Omental fat pad (tissue), 4 donors: Measurements from ENCODE around the gene DSCAML1. TPM values are rescaled to one million over a fixed set of nuclear protein-coding genes. Genes with fewer than 3 reads are reported as not detected.

ENCODE experiments used
- ATAC-seq: fragments of 150-250 bp; one replicate; pipeline ENCODE4 v1.9.1; 2016; ENCODE audit warnings: mild to moderate bottlenecking, moderate library complexity; ENCODE audit not compliant: low FRiP score
- DNase-seq: peaks from one replicate; pipeline ENCODE4 v3.0.0-alpha.2; 2019; ENCODE audit warnings: low spot score
- CTCF ChIP-seq, 3 donors: fragments of 450-650 bp; IDR thresholded peaks; one replicate each; pipeline ENCODE4 v1.5.1; 2016 to 2017; ENCODE audit warnings: antibody characterized with exemption in 3 of 3, mild to moderate bottlenecking in 3 of 3, moderate library complexity in 2 of 3
- total RNA-seq, 4 donors: library from RNA; depleted of rRNA; stranded (reverse); fragments of >200 nt; gene quantifications; one replicate each; pipeline ENCODE4 v1.1.0, GENCODE V29; 2016

The DSCAML1 gene, protein sequence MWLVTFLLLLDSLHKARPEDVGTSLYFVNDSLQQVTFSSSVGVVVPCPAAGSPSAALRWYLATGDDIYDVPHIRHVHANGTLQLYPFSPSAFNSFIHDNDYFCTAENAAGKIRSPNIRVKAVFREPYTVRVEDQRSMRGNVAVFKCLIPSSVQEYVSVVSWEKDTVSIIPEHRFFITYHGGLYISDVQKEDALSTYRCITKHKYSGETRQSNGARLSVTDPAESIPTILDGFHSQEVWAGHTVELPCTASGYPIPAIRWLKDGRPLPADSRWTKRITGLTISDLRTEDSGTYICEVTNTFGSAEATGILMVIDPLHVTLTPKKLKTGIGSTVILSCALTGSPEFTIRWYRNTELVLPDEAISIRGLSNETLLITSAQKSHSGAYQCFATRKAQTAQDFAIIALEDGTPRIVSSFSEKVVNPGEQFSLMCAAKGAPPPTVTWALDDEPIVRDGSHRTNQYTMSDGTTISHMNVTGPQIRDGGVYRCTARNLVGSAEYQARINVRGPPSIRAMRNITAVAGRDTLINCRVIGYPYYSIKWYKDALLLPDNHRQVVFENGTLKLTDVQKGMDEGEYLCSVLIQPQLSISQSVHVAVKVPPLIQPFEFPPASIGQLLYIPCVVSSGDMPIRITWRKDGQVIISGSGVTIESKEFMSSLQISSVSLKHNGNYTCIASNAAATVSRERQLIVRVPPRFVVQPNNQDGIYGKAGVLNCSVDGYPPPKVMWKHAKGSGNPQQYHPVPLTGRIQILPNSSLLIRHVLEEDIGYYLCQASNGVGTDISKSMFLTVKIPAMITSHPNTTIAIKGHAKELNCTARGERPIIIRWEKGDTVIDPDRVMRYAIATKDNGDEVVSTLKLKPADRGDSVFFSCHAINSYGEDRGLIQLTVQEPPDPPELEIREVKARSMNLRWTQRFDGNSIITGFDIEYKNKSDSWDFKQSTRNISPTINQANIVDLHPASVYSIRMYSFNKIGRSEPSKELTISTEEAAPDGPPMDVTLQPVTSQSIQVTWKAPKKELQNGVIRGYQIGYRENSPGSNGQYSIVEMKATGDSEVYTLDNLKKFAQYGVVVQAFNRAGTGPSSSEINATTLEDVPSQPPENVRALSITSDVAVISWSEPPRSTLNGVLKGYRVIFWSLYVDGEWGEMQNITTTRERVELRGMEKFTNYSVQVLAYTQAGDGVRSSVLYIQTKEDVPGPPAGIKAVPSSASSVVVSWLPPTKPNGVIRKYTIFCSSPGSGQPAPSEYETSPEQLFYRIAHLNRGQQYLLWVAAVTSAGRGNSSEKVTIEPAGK (N-terminal part only)
- total RNA-seq = 10 to 100 TPM in 1 of 4 donors, 1 to 10 TPM in 2, under 1 TPM in 1; 0.95 to 10.9 (median 3.9) TPM

GRCh38 chr11:117796872-117797529 is at the start of gene DSCAML1:
Gene DSCAML1, minus strand, starts transcription at chr11:117797216. Its CDS starts 137 bp downstream, at chr11:117797079.
- no peak for TF ChIP-seq CTCF (IDR thresholded peaks at IDR 0.05)
- no peak for DNase-seq
- ATAC-seq = peak; percentile 71

DNA sequence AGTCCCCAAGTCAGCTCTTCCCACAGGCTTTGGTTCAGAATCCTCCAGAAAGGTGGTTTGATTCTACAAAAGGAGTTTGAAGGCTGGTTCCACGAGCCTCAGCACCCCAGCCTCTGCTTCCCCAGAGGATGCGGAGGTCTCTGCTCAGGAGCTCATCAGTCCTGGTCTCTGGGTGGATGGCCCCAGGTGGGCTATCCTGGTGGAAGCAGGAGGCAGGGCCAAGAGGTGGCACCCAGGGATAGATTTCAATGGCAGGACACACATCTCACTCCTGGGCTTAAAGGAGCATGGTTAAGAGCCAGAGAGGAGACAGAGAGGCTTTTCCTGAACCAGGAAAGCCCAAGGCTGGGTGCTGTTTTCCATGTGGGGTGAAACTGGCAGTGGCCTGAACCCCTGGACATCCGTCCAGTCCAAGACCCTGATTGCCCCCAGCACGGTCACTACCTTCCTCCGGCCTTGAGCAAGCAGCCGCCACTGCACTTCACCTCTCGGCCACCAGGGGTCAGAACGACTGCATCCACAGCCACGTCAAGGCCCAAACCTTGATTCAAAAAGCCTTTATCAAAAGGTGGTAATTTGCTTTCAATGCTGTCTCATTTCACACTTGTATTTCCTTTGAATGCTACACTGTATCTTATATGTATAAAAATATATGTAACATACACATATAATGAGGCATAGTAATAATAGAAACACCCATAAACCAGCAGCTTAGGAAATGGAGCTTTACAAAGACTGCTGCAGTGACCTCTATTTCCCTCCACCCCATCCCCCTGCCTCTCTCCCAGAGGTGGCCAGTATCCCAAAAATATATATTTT is 46.9 kb upstream of the DSCAML1 start:
- ATAC-seq = no peak
- peak; percentile 91 for DNase-seq
- peak in 2 of 3 donors; percentile 98 for TF ChIP-seq CTCF (IDR thresholded peaks at IDR 0.05)

DNA sequence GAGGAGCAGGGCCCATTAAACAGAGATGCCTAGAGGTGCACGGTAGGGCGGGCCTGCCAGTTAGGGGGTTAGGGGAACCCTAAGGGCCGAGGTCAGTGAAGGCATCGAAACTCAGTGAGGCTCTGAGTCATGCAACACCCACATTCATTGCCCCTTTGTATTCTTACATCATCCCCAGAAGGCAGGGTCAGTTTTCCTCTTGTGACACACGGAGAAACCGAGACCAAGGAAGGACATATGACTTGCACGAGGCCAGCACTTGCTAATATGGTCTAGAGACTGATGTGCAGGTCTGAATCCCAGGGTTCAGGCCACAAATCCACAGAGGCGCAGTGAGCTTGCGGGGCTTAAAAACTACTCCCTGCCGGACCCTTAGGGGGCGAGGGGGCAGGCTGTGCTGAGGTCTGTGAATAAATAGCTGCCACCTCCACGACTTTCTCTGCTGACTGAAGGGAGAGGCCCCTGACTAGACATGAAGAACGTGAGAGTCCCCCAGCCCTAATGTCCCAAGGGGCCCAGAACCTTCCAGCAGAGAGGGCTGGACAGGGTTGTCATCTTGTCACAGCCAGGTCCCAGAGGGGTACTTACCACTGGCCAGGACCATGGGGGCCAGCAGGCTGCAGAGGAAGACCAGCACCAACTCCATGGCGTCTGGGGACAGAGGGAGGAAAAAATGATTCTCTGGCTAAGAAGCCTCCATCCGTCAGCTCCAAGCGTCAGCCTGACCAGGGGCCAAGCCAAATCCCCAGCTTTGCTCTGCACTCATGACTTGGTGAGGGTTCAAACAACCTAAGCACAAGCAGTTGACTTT is 45.3 kb upstream of the DSCAML1 start:
- no peak for DNase-seq
- peak; percentile 21 for ATAC-seq
- no peak for TF ChIP-seq CTCF (IDR thresholded peaks at IDR 0.05)

GRCh38 chr11:117841551-117842031 is 44.6 kb upstream of the DSCAML1 start:
- TF ChIP-seq CTCF (IDR thresholded peaks at IDR 0.05) = no peak
- no peak for ATAC-seq
- no peak for DNase-seq

DNA sequence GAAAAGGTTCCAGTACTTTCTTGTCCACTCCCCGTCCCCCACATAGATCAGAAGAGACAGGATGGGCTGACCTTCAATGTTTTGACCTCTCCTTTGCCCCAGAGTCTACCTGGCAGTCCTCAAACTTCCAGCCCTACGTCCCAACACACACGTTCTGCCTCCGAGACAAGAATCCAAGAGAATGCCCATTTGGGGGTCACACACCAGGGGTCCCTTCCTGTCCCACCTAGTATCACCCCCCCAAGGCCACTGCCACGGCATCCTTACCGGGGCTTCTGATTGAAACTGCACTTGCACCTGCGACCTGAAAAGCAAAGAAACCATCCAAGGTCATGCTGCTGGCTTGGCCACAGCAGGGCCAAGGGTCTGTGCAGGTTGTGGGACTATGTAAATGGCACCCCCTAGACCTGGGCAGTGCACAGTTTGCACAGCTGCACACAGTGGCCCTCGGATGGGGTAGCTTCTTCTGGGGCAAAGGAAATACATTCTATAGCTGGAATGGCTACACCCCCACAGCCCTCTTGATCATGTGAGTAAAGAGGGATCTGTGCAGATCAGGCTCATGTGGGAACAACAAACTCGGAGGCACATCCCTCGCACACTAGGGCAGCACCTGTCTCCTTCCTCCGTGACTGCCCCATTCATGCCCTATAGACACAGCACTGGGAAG is 44.0 kb upstream of the DSCAML1 start:
- no peak for TF ChIP-seq CTCF (IDR thresholded peaks at IDR 0.05)
- ATAC-seq (no peak), DNase-seq (no peak)
